Tibial nerve (tissue), 4 donors: ENCODE results near the gene RBM17.

Source experiments
- CTCF ChIP-seq, 5 experiments: fragments of 200-600 bp in 3 of 5; fragments of 450-650 bp in 2 of 5; sonication (generic) in 3 of 5; IDR thresholded peaks; one replicate each; pipeline ENCODE4 v1.5.1; 2016 to 2019; ENCODE audit warnings: antibody characterized with exemption in 5 of 5, mild to moderate bottlenecking in 3 of 5, moderate library complexity in 2 of 5
- EP300 ChIP-seq, 2 donors: sonication (generic); formaldehyde crosslinking; IDR thresholded peaks; one replicate each; pipeline ENCODE4 v1.6.1; 2017; ENCODE audit warnings: antibody characterized with exemption in 2 of 2, mild to moderate bottlenecking in 1 of 2
- POLR2A ChIP-seq, 2 donors: fragments of 450-650 bp; IDR thresholded peaks; one replicate each; pipeline ENCODE4 v1.6.1; 2017; ENCODE audit warnings: antibody characterized with exemption in 2 of 2, mild to moderate bottlenecking in 2 of 2, moderate library complexity in 2 of 2

GRCh38 chr10:6053303-6053702 lies 35.5 kb upstream of the RBM17 start:
- TF ChIP-seq POLR2A (IDR thresholded peaks at IDR 0.05) (no peak), CTCF (IDR thresholded peaks at IDR 0.05) (no peak), EP300 (IDR thresholded peaks at IDR 0.05) (no peak)
